Lower leg skin (tissue), 4 donors: ENCODE data around the gene LIPG. TPM values are rescaled to one million over a fixed set of nuclear protein-coding genes. Genes with fewer than 3 reads are reported as not detected.
A peak's percentile ranks its signal among the peaks of the same experiment; 100 is the strongest.

Source experiments
- DNase-seq, 2 donors: peaks; one replicate each; pipeline ENCODE4 v3.0.0-alpha.2; 2019; ENCODE audit warnings: low spot score in 2 of 2
- H3K4me3 ChIP-seq: fragments of 200-600 bp; sonication (generic); 2 replicates; pipeline ENCODE4 v1.5.1; 2017; ENCODE audit warnings: mild to moderate bottlenecking, low read depth; ENCODE audit not compliant: poor library complexity, severe bottlenecking
- POLR2A ChIP-seq, 2 donors: fragments of 450-650 bp; IDR thresholded peaks; one replicate each; pipeline ENCODE4 v1.6.1; 2016 to 2017; ENCODE audit warnings: antibody characterized with exemption in 2 of 2, mild to moderate bottlenecking in 1 of 2, moderate library complexity in 1 of 2
- WGBS, 2 donors: methylation state at CpG; one replicate each; pipeline ENCODE4 v1.1.5; 2018; 5-methylcytosine and 5-hydroxymethylcytosine counted together
- intact Hi-C: fragments of 100-400 bp; cut with DNase I; formaldehyde crosslinking; loops from one replicate; pipeline ENCODE4 v1.15.0; 2023; ENCODE audit warnings: low total_unique reads
- total RNA-seq, 4 donors: library from RNA; depleted of rRNA; stranded (reverse); fragments of >200 nt; gene quantifications; one replicate each; pipeline ENCODE4 v1.1.0, GENCODE V29; 2016
- TF ChIP-seq, protein P1 (sequence below), 3 donors: fragments of 450-650 bp; IDR thresholded peaks; one replicate each; pipeline ENCODE4 v1.5.1; 2016; ENCODE audit warnings: antibody characterized with exemption in 3 of 3, mild to moderate bottlenecking in 3 of 3, moderate library complexity in 2 of 3

LIPG gene
- total RNA-seq, 4 donors from 2014 or later = 0.23 to 3.6 (median 2.0) TPM

DNA sequence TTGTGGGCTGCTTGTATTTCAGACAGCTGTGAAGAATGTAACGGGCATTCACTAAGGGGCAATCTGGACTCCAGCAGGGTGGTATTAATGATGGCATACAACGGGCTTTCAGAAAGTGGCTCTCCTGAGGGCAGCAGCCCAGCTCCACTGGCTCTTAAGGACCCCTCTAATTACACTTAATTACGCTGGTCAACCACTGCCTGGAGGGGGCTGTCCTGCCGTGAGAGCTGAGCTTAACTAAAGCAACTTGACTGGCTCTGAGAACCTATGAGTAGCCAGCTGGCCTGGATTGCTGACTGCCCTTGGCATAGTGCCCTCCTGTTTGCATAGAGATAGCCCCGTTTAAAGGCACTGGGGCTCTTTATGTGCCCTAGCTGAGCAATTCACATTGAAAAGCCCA lies 3.8 kb downstream of the LIPG start:
- WGBS, 2 donors = 46% methylated on average over 5 of the region's 5 CpGs
- H3K4me3 ChIP-seq = no peak overlapping the region
- DNase-seq = no peak
- TF ChIP-seq, protein P1, sequence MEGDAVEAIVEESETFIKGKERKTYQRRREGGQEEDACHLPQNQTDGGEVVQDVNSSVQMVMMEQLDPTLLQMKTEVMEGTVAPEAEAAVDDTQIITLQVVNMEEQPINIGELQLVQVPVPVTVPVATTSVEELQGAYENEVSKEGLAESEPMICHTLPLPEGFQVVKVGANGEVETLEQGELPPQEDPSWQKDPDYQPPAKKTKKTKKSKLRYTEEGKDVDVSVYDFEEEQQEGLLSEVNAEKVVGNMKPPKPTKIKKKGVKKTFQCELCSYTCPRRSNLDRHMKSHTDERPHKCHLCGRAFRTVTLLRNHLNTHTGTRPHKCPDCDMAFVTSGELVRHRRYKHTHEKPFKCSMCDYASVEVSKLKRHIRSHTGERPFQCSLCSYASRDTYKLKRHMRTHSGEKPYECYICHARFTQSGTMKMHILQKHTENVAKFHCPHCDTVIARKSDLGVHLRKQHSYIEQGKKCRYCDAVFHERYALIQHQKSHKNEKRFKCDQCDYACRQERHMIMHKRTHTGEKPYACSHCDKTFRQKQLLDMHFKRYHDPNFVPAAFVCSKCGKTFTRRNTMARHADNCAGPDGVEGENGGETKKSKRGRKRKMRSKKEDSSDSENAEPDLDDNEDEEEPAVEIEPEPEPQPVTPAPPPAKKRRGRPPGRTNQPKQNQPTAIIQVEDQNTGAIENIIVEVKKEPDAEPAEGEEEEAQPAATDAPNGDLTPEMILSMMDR (IDR thresholded peaks at IDR 0.05) = no peak
- no peak for TF ChIP-seq POLR2A (IDR thresholded peaks at IDR 0.05)
- intact Hi-C loops = no loop called here

DNA sequence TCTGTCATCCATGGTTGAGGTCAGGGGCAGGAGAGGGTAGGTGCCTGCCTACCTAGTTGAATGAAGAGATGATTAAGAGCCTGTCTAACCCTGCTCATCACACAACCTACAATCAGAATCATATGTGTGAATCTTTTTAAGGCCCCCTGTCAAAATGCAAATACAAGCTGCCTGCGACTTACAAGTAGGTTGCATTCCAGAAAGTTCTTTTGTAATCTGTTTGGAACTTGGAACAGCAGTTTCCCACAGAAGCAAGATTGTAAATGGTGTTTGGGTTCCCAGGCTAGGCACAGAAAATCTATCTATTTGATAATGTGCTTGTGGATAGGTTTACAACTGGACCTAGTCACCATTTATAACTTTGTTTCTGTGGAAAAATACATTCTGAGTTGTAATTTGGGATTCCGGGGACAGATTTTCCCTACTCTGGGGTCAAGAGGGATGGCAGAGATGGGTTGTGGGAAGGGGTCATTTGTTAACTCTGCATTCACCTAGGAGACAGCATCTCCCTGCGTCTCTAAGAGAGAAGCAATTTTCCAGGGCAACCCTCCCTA lies 4.4 kb downstream of the LIPG start:
- TF ChIP-seq, protein P1 (IDR thresholded peaks at IDR 0.05) = no peak
- no peak for TF ChIP-seq POLR2A (IDR thresholded peaks at IDR 0.05)
- no peak overlapping the region for H3K4me3 ChIP-seq
- WGBS, 2 donors = 90 to 91% methylated on average over 3 of the region's 3 CpGs
- intact Hi-C loops = no loop called here
- DNase-seq = no peak

DNA sequence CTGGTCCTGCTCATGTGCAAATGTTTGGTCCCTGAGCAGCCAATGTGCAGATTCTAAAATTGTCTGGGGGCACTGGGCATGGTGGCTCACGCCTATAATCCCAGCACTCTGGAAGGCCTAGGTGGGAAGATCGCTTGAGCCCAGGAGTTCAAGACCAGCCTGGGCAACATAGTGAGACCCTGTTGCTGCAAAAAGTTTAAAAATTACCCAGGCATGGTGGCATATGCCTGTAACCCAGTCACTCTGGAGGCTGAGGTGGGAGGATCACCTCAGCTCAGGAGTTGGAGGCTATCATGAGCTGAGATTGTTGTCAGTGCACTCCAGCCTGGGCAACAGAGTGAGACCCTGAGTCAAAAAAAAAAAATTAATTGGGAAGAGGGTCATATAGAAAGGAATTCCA lies 5.1 kb downstream of the LIPG start:
- TF ChIP-seq POLR2A (IDR thresholded peaks at IDR 0.05) = no peak
- intact Hi-C loops = no loop called here

DNA sequence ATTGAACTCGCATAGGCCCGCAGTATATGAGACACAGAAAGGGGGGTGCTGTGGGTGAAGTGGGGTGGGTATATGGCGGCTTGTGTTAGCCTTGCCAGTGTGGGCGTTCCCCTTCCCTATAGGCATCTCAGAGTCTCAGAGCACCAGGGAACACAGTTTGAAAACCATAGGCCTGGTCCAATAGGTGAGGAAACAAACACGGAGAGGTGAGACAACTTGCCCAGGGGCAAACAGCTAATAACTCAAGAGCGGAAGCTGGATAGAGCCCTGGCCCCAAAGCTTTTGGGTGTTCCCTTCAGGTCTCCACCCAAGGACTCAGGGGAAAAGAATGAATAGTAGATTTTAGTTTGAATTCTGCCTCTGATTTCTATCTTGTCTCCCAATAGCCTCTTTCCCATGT lies 7.9 kb downstream of the LIPG start:
- WGBS, 2 donors = 53 to 63% methylated on average over 6 of the region's 6 CpGs
- intact Hi-C loops = no loop called here

More for the DNA sequence above, 5.1 kb downstream of the LIPG start:
- no peak for DNase-seq
- H3K4me3 ChIP-seq = no peak overlapping the region
- WGBS, 2 donors = 71 to 100% methylated on average over 2 of the region's 2 CpGs

DNA sequence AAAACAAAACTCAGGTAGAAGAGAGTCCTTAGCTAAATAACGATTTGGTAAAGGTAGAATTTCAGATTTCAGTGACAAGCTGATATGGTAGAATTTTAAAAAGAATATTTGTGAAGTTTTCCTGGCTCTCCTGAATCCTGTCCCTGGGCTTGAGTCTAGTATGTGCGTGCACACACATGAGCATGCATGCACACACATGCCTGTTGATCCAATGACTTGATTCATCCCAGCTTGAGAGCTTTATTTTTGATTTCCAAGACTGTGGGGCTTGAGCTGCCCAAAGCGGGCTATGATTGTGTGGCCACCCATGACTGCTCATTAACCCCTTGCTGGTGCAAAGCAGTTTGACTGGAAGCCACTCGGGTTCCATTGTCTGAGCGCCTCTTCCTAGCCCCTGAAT lies 9.0 kb downstream of the LIPG start:
- H3K4me3 ChIP-seq = no peak overlapping the region
- 70 to 90% methylated on average over 5 of the region's 5 CpGs for WGBS, 2 donors
- peak in 1 of 2 donors; percentile 32 for DNase-seq
- TF ChIP-seq, protein P1 (IDR thresholded peaks at IDR 0.05) = no peak
- intact Hi-C loops = no loop called here

More for the DNA sequence above, 7.9 kb downstream of the LIPG start:
- no peak overlapping the region for H3K4me3 ChIP-seq
- DNase-seq = no peak
- TF ChIP-seq, protein P1 (IDR thresholded peaks at IDR 0.05) = no peak
- TF ChIP-seq POLR2A (IDR thresholded peaks at IDR 0.05) = no peak

DNA sequence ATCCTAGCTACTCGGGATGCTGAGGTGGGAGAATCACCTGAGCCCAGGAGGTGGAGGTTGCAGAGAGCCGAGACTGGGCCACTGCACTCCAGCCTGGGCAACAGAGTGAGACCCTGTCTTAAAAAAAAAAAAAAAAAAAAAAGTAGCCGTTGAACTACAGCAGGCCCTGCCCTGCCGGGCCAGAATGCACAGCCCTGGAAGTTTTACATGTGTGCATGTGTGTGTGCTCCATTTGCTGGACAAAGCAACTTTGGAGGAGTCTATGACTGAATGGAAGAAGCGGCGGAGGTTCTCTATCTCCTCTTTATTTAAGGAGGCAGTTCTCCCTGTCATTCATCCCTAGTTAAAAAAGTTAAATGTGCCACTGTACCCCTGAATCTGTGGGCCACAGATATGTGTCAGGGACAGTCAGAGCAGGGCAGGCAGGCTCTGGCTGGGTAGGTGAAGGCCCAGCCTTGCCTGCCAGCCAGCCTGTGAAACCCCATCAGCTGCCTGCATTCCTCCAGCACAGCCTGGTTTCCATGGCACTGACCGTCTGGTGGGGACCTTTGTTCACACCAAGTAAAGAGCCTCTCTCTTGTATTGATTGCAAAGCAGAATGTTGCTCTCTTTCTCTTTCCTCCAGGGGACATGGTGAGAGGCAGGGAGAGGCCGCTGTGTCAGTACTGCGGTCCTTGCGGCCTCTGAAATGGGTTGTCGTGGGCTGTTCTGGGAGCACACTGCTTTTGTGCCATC lies 10.9 kb downstream of the LIPG start:
- intact Hi-C loops = no loop called here
- TF ChIP-seq, protein P1 (IDR thresholded peaks at IDR 0.05) = no peak
- TF ChIP-seq POLR2A (IDR thresholded peaks at IDR 0.05) = no peak
- no peak for DNase-seq
- WGBS, 2 donors = 90 to 93% methylated on average over 11 of the region's 11 CpGs
- H3K4me3 ChIP-seq = no peak overlapping the region
